Measurements from ENCODE around the gene HYCC1.
"Not testable (repeated sequence)": the region's sequence is repeated elsewhere in the genome, so short reads cannot be mapped to it uniquely, and the experiment has no call there.

Gene HYCC1

GRCh38 chr7:23013715-23014649 is at the start of gene HYCC1:
HYCC1 (minus strand) TSS chr7:23014130; CDS start chr7:22991111, 23,019 bp downstream.
- DNase-seq = peak; percentile 99

GRCh38 chr7:23062452-23062851 is 48.5 kb upstream of the HYCC1 start:
- DNase-seq = no peak

- DNase-seq = no peak
These were observed 47.4 kb upstream of the HYCC1 start for GRCh38 chr7:23061327-23061726.

GRCh38 chr7:23058408-23059096 is 44.6 kb upstream of the HYCC1 start:
- no peak for DNase-seq

- DNase-seq = peak; percentile 37
These were observed 41.8 kb upstream of the HYCC1 start for GRCh38 chr7:23055582-23056178.

GRCh38 chr7:23051124-23051485 is 37.2 kb upstream of the HYCC1 start:
- DNase-seq = not testable (repeated sequence)

GRCh38 chr7:23046336-23046735 is 32.4 kb upstream of the HYCC1 start:
- not testable (repeated sequence) for DNase-seq

- not testable (repeated sequence) for DNase-seq
These were observed 31.2 kb upstream of the HYCC1 start for GRCh38 chr7:23045086-23045485.

- no peak for DNase-seq
These were observed 30.7 kb upstream of the HYCC1 start for GRCh38 chr7:23044581-23044980.

- DNase-seq = no peak
These were observed 29.5 kb upstream of the HYCC1 start for GRCh38 chr7:23043441-23043840.

- DNase-seq = not testable (repeated sequence)
These were observed 25.7 kb upstream of the HYCC1 start for GRCh38 chr7:23039674-23040073.

- not testable (repeated sequence) for DNase-seq
These were observed 21.8 kb upstream of the HYCC1 start for GRCh38 chr7:23035542-23036371.

- no peak for DNase-seq
These were observed 13.3 kb upstream of the HYCC1 start for GRCh38 chr7:23027261-23027660.

GRCh38 chr7:23026164-23026563 is 12.2 kb upstream of the HYCC1 start:
- no peak for DNase-seq

- DNase-seq = no peak
These were observed 10.5 kb upstream of the HYCC1 start for GRCh38 chr7:23024454-23024853.

GRCh38 chr7:23022851-23023250 is 8.9 kb upstream of the HYCC1 start:
- DNase-seq = no peak

GRCh38 chr7:23022258-23022769 is 8.4 kb upstream of the HYCC1 start:
- DNase-seq = no peak

GRCh38 chr7:23021596-23021995 is 7.7 kb upstream of the HYCC1 start:
- DNase-seq = no peak

GRCh38 chr7:23020742-23021401 is 6.9 kb upstream of the HYCC1 start:
- DNase-seq = no peak

GRCh38 chr7:23018750-23019149 is 4.8 kb upstream of the HYCC1 start:
- DNase-seq = no peak

GRCh38 chr7:23017309-23017708 is 3.4 kb upstream of the HYCC1 start:
- DNase-seq = no peak
